GM19452 (cell line): ENCODE results near the gene POGZ.

Experiments
- ATAC-seq: cut with Tn5 transposase; IDR thresholded peaks from one replicate; pipeline ENCODE4 v1.9.1; 2021; ENCODE audit not compliant: unreplicated experiment

Gene POGZ

GRCh38 chr1:151377150-151377884, 82.0 kb downstream of the POGZ start:
- no peak for ATAC-seq

- no peak for ATAC-seq
These were observed 86.1 kb downstream of the POGZ start for GRCh38 chr1:151373196-151373595.

GRCh38 chr1:151372058-151372934, 87.0 kb downstream of the POGZ start, which contains the start of gene SELENBP1:
TSS of gene SELENBP1 (minus strand) at chr1:151372705. CDS start at chr1:151372641, 64 bp downstream.
- no peak for ATAC-seq

- no peak for ATAC-seq
These were observed 87.8 kb downstream of the POGZ start for GRCh38 chr1:151371370-151372057.

- no peak for ATAC-seq
These were observed 88.9 kb downstream of the POGZ start for GRCh38 chr1:151370211-151370911.

- ATAC-seq = no peak
These were observed 89.7 kb downstream of the POGZ start for GRCh38 chr1:151369621-151370048.

- no peak for ATAC-seq
These were observed 90.0 kb downstream of the POGZ start for GRCh38 chr1:151369302-151369610.

GRCh38 chr1:151368393-151369301, 90.6 kb downstream of the POGZ start:
- ATAC-seq = no peak

GRCh38 chr1:151367658-151368392, 91.5 kb downstream of the POGZ start:
- ATAC-seq = no peak

GRCh38 chr1:151364996-151365395, 94.3 kb downstream of the POGZ start:
- ATAC-seq = no peak

- ATAC-seq = no peak
These were observed 96.8 kb downstream of the POGZ start for GRCh38 chr1:151362308-151363155.

GRCh38 chr1:151361883-151362282, 97.4 kb downstream of the POGZ start:
- no peak for ATAC-seq

GRCh38 chr1:151356696-151357095, 102.6 kb downstream of the POGZ start:
- no peak for ATAC-seq
